Ecto neural progenitor cell (in vitro differentiated cells): ENCODE measurements around the gene CNMD.
"Not testable (repeated sequence)": the region's sequence is repeated elsewhere in the genome, so short reads cannot be mapped to it uniquely, and the experiment has no call there.

Experiments
- DNase-seq: peaks from one replicate; pipeline ENCODE4 v3.0.0-alpha.2; 2018; ENCODE audit warnings: low spot score

Gene CNMD

GRCh38 chr13:52744842-52745375 is 5.3 kb upstream of the CNMD start:
- DNase-seq: no peak

- no peak for DNase-seq
Measured at GRCh38 chr13:52743988-52744387, 4.4 kb upstream of the CNMD start.

GRCh38 chr13:52743569-52743968 is 3.9 kb upstream of the CNMD start:
- DNase-seq: no peak

GRCh38 chr13:52738719-52739467 is 727 bp downstream of the CNMD start:
- DNase-seq: peak; percentile 81

- DNase-seq: no peak
Measured at GRCh38 chr13:52737965-52738364, 1.7 kb downstream of the CNMD start.

- no peak for DNase-seq
Measured at GRCh38 chr13:52737451-52737850, 2.2 kb downstream of the CNMD start.

- no peak for DNase-seq
Measured at GRCh38 chr13:52736891-52737290, 2.7 kb downstream of the CNMD start.

- no peak for DNase-seq
Measured at GRCh38 chr13:52734075-52734623, 5.5 kb downstream of the CNMD start.

GRCh38 chr13:52726258-52726657 is 13.4 kb downstream of the CNMD start:
- no peak for DNase-seq

- no peak for DNase-seq
Measured at GRCh38 chr13:52725302-52725701, 14.3 kb downstream of the CNMD start.

GRCh38 chr13:52723181-52723580 is 16.4 kb downstream of the CNMD start:
- no peak for DNase-seq

- not testable (repeated sequence) for DNase-seq
Measured at GRCh38 chr13:52721356-52721755, 18.3 kb downstream of the CNMD start.

- not testable (repeated sequence) for DNase-seq
Measured at GRCh38 chr13:52720904-52721303, 18.7 kb downstream of the CNMD start.

- no peak for DNase-seq
Measured at GRCh38 chr13:52713894-52714293, 25.7 kb downstream of the CNMD start.

GRCh38 chr13:52712385-52712784 is 27.2 kb downstream of the CNMD start:
- no peak for DNase-seq

GRCh38 chr13:52711286-52711685 is 28.3 kb downstream of the CNMD start:
- DNase-seq: peak; percentile 62

- DNase-seq: not testable (repeated sequence)
Measured at GRCh38 chr13:52708266-52708665, 31.4 kb downstream of the CNMD start.

GRCh38 chr13:52707375-52707774 is 32.2 kb downstream of the CNMD start:
- DNase-seq: no peak

- DNase-seq: no peak
Measured at GRCh38 chr13:52706081-52706480, 33.5 kb downstream of the CNMD start.

GRCh38 chr13:52703482-52703881 is 36.1 kb downstream of the CNMD start:
- no peak for DNase-seq

GRCh38 chr13:52701728-52702465 is 37.7 kb downstream of the CNMD start:
- DNase-seq: no peak

GRCh38 chr13:52696566-52696965 is 43.1 kb downstream of the CNMD start:
- no peak for DNase-seq

- DNase-seq: no peak
Measured at GRCh38 chr13:52695856-52696255, 43.8 kb downstream of the CNMD start.
